SK-N-MC (cell line): ENCODE results near the gene DEGS2.

Experiments
- EZH2 ChIP-seq: fragments of 200-600 bp; sonication (generic); IDR thresholded peaks from one replicate; pipeline ENCODE4 v1.6.1; 2017; ENCODE audit warnings: antibody characterized with exemption
- POLR2AphosphoS5 ChIP-seq: IDR thresholded peaks from 2 replicates; pipeline ENCODE4 v1.6.1; 2012; ENCODE audit warnings: mild to moderate bottlenecking, low read depth, low read length, borderline replicate concordance

- TF ChIP-seq EZH2, result no peak
- no peak for TF ChIP-seq POLR2AphosphoS5
Measured at GRCh38 chr14:100165376-100165775, 5.9 kb upstream of the DEGS2 start.
